HL-60 (cell line): ENCODE measurements around the gene CTIF.

Experiments
- DNase-seq, 2 experiments: peaks; one replicate each; pipeline ENCODE4 v3.0.0-alpha.2; 2010 to 2020; ENCODE audit warnings: low read depth in 1 of 2, low spot score in 1 of 2
- H3K27ac ChIP-seq: fragments of 250-450 bp; sonication (Bioruptor Pico); replicated peaks from 2 replicates; pipeline ENCODE4 v1.5.1; 2020; ENCODE audit warnings: mild to moderate bottlenecking, moderate library complexity
- H3K27me3 ChIP-seq: fragments of 250-450 bp; sonication (Bioruptor Pico); 2 replicates; pipeline ENCODE4 v1.5.1; 2021; ENCODE audit warnings: mild to moderate bottlenecking, moderate library complexity; ENCODE audit not compliant: insufficient read depth, poor library complexity, severe bottlenecking
- H3K4me3 ChIP-seq: replicated peaks from 2 replicates; pipeline ENCODE4 v1.5.1; 2011; ENCODE audit warnings: mild to moderate bottlenecking, control low read depth, low read length; ENCODE audit not compliant: insufficient read depth
- GABPA ChIP-seq: IDR thresholded peaks from 2 replicates; pipeline ENCODE4 v1.6.1; 2012; ENCODE audit warnings: low read depth
- POLR2AphosphoS5 ChIP-seq: IDR thresholded peaks from 2 replicates; pipeline ENCODE4 v1.6.1; 2012; ENCODE audit warnings: low read depth
- SPI1 ChIP-seq: IDR thresholded peaks from 2 replicates; pipeline ENCODE4 v1.6.1; 2012; ENCODE audit warnings: low read depth, mild to moderate bottlenecking, borderline replicate concordance
- TF ChIP-seq, protein P1 (sequence below): IDR thresholded peaks from one replicate; pipeline ENCODE4 v1.5.1; 2011; ENCODE audit warnings: low read length, control low read depth, inconsistent platforms; ENCODE audit not compliant: insufficient read depth
- TF ChIP-seq, protein P2 (sequence below): IDR thresholded peaks from 2 replicates; pipeline ENCODE4 v1.6.1; 2012; ENCODE audit warnings: low read depth; ENCODE audit not compliant: insufficient replicate concordance

Gene CTIF

DNA sequence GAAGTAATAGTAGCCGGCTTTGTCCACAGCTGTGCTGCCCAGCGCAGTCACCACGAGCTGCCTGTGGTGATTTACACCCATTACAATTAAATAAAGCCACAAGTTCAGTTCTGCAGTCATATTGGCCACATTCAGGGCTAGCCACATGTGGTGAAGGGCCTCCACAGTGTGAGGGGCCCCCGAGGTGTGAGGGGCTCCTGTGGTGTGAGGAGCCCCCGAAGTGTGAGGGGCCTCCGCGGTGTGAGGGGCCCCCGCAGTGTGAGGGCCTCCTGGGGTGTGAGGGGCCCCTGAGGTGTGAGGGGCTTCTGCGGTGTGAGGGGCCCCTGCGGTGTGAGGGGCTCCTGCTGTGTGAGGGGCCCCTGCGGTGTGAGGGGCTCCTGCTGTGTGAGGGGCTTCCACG, 191.2 kb downstream of the CTIF start:
- no peak for DNase-seq
- no peak overlapping the region for H3K4me3 ChIP-seq
- H3K27me3 ChIP-seq: no peaks in the 10 kb centered on the region
- no peak overlapping the region for H3K27ac ChIP-seq
- no peak for TF ChIP-seq POLR2AphosphoS5
- no peak for TF ChIP-seq SPI1
- no peak for TF ChIP-seq GABPA
- TF ChIP-seq, protein P1, sequence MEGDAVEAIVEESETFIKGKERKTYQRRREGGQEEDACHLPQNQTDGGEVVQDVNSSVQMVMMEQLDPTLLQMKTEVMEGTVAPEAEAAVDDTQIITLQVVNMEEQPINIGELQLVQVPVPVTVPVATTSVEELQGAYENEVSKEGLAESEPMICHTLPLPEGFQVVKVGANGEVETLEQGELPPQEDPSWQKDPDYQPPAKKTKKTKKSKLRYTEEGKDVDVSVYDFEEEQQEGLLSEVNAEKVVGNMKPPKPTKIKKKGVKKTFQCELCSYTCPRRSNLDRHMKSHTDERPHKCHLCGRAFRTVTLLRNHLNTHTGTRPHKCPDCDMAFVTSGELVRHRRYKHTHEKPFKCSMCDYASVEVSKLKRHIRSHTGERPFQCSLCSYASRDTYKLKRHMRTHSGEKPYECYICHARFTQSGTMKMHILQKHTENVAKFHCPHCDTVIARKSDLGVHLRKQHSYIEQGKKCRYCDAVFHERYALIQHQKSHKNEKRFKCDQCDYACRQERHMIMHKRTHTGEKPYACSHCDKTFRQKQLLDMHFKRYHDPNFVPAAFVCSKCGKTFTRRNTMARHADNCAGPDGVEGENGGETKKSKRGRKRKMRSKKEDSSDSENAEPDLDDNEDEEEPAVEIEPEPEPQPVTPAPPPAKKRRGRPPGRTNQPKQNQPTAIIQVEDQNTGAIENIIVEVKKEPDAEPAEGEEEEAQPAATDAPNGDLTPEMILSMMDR: no peak
- TF ChIP-seq, protein P2, sequence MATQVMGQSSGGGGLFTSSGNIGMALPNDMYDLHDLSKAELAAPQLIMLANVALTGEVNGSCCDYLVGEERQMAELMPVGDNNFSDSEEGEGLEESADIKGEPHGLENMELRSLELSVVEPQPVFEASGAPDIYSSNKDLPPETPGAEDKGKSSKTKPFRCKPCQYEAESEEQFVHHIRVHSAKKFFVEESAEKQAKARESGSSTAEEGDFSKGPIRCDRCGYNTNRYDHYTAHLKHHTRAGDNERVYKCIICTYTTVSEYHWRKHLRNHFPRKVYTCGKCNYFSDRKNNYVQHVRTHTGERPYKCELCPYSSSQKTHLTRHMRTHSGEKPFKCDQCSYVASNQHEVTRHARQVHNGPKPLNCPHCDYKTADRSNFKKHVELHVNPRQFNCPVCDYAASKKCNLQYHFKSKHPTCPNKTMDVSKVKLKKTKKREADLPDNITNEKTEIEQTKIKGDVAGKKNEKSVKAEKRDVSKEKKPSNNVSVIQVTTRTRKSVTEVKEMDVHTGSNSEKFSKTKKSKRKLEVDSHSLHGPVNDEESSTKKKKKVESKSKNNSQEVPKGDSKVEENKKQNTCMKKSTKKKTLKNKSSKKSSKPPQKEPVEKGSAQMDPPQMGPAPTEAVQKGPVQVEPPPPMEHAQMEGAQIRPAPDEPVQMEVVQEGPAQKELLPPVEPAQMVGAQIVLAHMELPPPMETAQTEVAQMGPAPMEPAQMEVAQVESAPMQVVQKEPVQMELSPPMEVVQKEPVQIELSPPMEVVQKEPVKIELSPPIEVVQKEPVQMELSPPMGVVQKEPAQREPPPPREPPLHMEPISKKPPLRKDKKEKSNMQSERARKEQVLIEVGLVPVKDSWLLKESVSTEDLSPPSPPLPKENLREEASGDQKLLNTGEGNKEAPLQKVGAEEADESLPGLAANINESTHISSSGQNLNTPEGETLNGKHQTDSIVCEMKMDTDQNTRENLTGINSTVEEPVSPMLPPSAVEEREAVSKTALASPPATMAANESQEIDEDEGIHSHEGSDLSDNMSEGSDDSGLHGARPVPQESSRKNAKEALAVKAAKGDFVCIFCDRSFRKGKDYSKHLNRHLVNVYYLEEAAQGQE: no peak

DNA sequence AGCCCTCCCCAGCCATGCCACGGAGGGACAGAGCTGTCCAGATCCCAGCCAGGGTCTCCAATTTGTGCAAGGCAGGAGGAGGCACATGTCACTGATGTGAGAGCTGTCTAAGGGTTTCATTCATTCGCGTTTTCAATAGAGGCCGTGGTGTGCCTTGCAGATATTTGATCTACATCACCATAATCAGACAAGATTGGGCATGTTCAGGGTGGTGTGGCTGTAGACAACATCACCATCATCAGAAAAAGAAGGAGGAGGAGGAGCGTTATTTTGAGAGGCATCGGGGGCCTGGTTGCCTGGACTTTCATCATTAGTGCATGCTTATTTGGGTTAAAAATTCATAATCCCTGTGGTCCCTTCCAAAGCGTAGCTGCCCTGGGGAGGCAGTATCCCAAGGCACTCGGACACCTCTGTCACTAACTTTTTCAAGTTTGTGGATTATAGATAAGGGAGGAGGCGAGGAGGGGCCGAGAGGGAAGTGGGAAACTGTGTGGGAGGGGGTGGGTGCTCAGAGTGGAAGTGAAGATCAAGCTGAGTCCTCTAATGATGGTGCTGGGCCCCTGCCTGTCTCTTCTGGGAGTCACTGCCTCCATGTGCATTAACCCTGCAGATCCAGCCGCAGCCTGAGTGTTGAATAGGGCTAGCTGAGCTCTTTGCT, 194.1 kb downstream of the CTIF start:
- TF ChIP-seq POLR2AphosphoS5 (no peak), GABPA (no peak), SPI1 (no peak)
- TF ChIP-seq, protein P2: no peak
- TF ChIP-seq, protein P1: no peak
- H3K27ac ChIP-seq: no peak overlapping the region
- no peak overlapping the region for H3K4me3 ChIP-seq
- no peak for DNase-seq
- H3K27me3 ChIP-seq: no peaks in the 10 kb centered on the region

DNA sequence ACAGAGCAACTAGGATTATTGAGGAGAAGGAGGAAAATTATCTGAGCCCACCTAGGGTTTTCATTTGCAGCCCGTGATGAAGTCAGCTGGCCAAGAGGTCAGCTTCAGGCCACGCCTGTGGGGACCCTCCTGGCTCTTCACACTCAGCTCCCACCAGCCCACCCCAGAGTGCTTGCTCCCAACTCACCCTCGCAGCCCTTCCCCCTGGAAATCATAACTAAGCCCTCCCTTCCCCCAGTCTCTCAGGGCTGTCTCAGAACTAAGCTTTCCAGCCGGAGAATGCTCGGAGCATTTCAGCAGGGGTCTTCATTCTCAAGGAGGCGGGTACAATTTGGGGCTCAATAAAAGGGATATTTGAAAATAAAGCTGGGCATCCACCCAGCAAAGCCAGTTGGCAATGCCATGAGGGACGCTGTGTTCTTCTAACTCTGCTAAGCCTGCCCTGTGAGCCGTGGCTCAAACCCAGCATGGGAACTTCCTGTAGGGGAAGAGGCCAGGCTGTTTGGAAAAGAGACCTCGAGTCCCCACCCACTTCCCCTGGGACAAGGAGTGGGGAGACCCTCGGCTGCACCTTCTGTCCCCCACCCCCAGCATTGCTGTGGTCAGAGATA, 194.9 kb downstream of the CTIF start:
- no peak overlapping the region for H3K4me3 ChIP-seq
- TF ChIP-seq POLR2AphosphoS5 (no peak), GABPA (no peak), SPI1 (no peak)
- TF ChIP-seq, protein P1: no peak
- TF ChIP-seq, protein P2: no peak
- DNase-seq: no peak
- no peak overlapping the region for H3K27ac ChIP-seq
- no peaks in the 10 kb centered on the region for H3K27me3 ChIP-seq
